HepG2 (cell line): Measurements from ENCODE around the gene EWSR1. TPM values are rescaled to one million over a fixed set of nuclear protein-coding genes. Genes with fewer than 3 reads are reported as not detected.

Experiments
- ADNP ChIP-seq: sonication (generic); formaldehyde crosslinking; IDR thresholded peaks from 2 replicates; pipeline ENCODE4 v1.4.0; 2020; ENCODE audit warnings: missing genetic modification reagents
- ARID3A ChIP-seq: IDR thresholded peaks from 2 replicates; pipeline ENCODE4 v1.6.1; 2012; ENCODE audit warnings: low read depth, low read length, improper control_type of control experiment
- ARNT2 ChIP-seq: sonication (generic); formaldehyde crosslinking; IDR thresholded peaks from 2 replicates; pipeline ENCODE4 v1.8.0; 2022; ENCODE audit warnings: mild to moderate bottlenecking, low read depth, missing genetic modification reagents, moderate library complexity
- GATAD2A ChIP-seq: IDR thresholded peaks from 2 replicates; pipeline ENCODE4 v1.6.1; 2016
- HCFC1 ChIP-seq: fragments of 150-350 bp; IDR thresholded peaks from 2 replicates; pipeline ENCODE4 v1.6.1; 2014; ENCODE audit warnings: low read depth, low read length
- IKZF4 ChIP-seq: sonication (generic); formaldehyde crosslinking; IDR thresholded peaks from 2 replicates; pipeline ENCODE4 v1.5.1; 2020; ENCODE audit warnings: borderline replicate concordance, mild to moderate bottlenecking, low read depth, missing genetic modification reagents; ENCODE audit errors: not compliant biosample characterization
- IRF1 ChIP-seq: sonication (generic); formaldehyde crosslinking; IDR thresholded peaks from 2 replicates; pipeline ENCODE4 v1.4.0; 2020; ENCODE audit warnings: low read depth, mild to moderate bottlenecking, missing genetic modification reagents
- JUN ChIP-seq: sonication (generic); formaldehyde crosslinking; IDR thresholded peaks from 2 replicates; pipeline ENCODE4 v1.4.0; 2020; ENCODE audit warnings: mild to moderate bottlenecking, missing genetic modification reagents
- KLF16 ChIP-seq, 2 experiments: sonication (generic) in 1 of 2; formaldehyde crosslinking in 1 of 2; IDR thresholded peaks; 2 replicates each; pipeline versions ENCODE4 v1.6.1 to v1.8.0; 2016 to 2023; ENCODE audit warnings: missing genetic modification reagents in 2 of 2, missing compliant biosample characterization in 1 of 2
- MIXL1 ChIP-seq: IDR thresholded peaks from 2 replicates; pipeline ENCODE4 v1.6.1; 2016
- MXI1 ChIP-seq: IDR thresholded peaks from 3 replicates; pipeline ENCODE4 v1.6.1; 2012; ENCODE audit warnings: low read depth, low read length, inconsistent platforms, borderline replicate concordance
- PBX2 ChIP-seq: IDR thresholded peaks from 2 replicates; pipeline ENCODE4 v1.6.1; 2016; ENCODE audit warnings: control low read depth
- PREB ChIP-seq: sonication (generic); formaldehyde crosslinking; IDR thresholded peaks from 2 replicates; pipeline ENCODE4 v1.4.0; 2020; ENCODE audit warnings: missing genetic modification reagents
- RAD51 ChIP-seq: fragments of 450-650 bp; IDR thresholded peaks from 2 replicates; pipeline ENCODE4 v1.6.1; 2016; ENCODE audit warnings: borderline replicate concordance
- SP140L ChIP-seq: sonication (generic); formaldehyde crosslinking; IDR thresholded peaks from 2 replicates; pipeline ENCODE4 v1.4.0; 2020; ENCODE audit warnings: missing genetic modification reagents, borderline replicate concordance
- TFDP2 ChIP-seq: sonication (generic); formaldehyde crosslinking; IDR thresholded peaks from 2 replicates; pipeline ENCODE4 v1.4.0; 2020; ENCODE audit warnings: missing genetic modification reagents
- TRAFD1 ChIP-seq: sonication (generic); formaldehyde crosslinking; IDR thresholded peaks from 2 replicates; pipeline ENCODE4 v1.5.1; 2020; ENCODE audit warnings: missing genetic modification reagents, mild to moderate bottlenecking, borderline replicate concordance
- TRIM24 ChIP-seq: sonication (generic); formaldehyde crosslinking; IDR thresholded peaks from 2 replicates; pipeline ENCODE4 v1.8.0; 2022; ENCODE audit warnings: mild to moderate bottlenecking, missing genetic modification reagents
- XRCC5 ChIP-seq: fragments of 200-400 bp; formaldehyde crosslinking; optimal IDR thresholded peaks from 2 replicates; pipeline ENCODE3; 2017; ENCODE audit warnings: mild to moderate bottlenecking, low read length
- ZBTB7B ChIP-seq: sonication (generic); formaldehyde crosslinking; IDR thresholded peaks from 2 replicates; pipeline ENCODE4 v1.4.0; 2020; ENCODE audit warnings: missing genetic modification reagents
- ZNF17 ChIP-seq: sonication (generic); formaldehyde crosslinking; IDR thresholded peaks from 2 replicates; pipeline ENCODE4 v1.5.0; 2020; ENCODE audit warnings: mild to moderate bottlenecking, missing genetic modification reagents
- ZNF547 ChIP-seq: sonication (generic); formaldehyde crosslinking; IDR thresholded peaks from 2 replicates; pipeline ENCODE4 v1.5.1; 2020; ENCODE audit warnings: mild to moderate bottlenecking, missing genetic modification reagents
- ZNF607 ChIP-seq: sonication (generic); formaldehyde crosslinking; IDR thresholded peaks from 2 replicates; pipeline ENCODE4 v1.5.1; 2020; ENCODE audit warnings: missing genetic modification reagents, mild to moderate bottlenecking, borderline replicate concordance
- polyA plus RNA-seq, 8 experiments: library from polyadenylated mRNA; depleted of rRNA in 3 of 8; stranded (reverse) in 7 of 8; unstranded in 1 of 8; fragments of >200 nt; fragmentation: Illumina TruSeq in 4 of 8; extraction: Trizol in 4 of 8; gene quantifications; 2 replicates each; pipeline versions ENCODE4 v1.2.1 to v1.2.3, GENCODE V29; 2011 to 2016; ENCODE audit warnings: low read depth in 4 of 8, missing spikeins in 1 of 8, mixed read lengths in 1 of 8; ENCODE audit not compliant: insufficient read depth in 1 of 8
- total RNA-seq, 5 experiments: library from RNA; depleted of rRNA; stranded (reverse); fragments of >200 nt; fragmentation: Illumina TruSeq; extraction: Trizol; gene quantifications; 2 replicates each; pipeline ENCODE4 v1.2.3, GENCODE V29; 2016; ENCODE audit warnings: low read depth in 1 of 5

Gene EWSR1
- total and polyA plus RNA-seq, 2 of the 13 experiments (the other 11 are each of a cell fraction or from before 2014, with no cell fraction given) = 211 to 326 TPM

GRCh38 chr22:29267858-29268510 is at the start of gene EWSR1, which contains the start of gene RHBDD3 (continued):
- TF ChIP-seq ZBTB7B (CRISPR knock-in tag) (0 out of 2 replicates have a peak, but pooled peaks have one; percentile 16), ARID3A (no peak; the same call in 1 of the 2 replicates), ADNP (no peak; the same call in 1 of the 2 replicates), KLF16 (CRISPR knock-in tag; IDR thresholded peaks at IDR 0.05) (peak in 1 of 2 experiments; percentile 36; a peak in 2 of 4 replicates), ARNT2 (peak; percentile 20; the same call in 1 of the 2 replicates), ZNF17 (CRISPR knock-in tag) (no peak), XRCC5 (peak; percentile 88), SP140L (CRISPR knock-in tag) (no peak), MIXL1 (CRISPR knock-in tag) (peak; percentile 5; the same call in 1 of the 2 replicates), GATAD2A (peak; percentile 68), PBX2 (CRISPR knock-in tag) (no peak), ZNF547 (no peak; the same call in 1 of the 2 replicates), ZNF607 (CRISPR knock-in tag) (no peak; the same call in 1 of the 2 replicates), PREB (CRISPR knock-in tag) (no peak), IRF1 (CRISPR knock-in tag) (no peak), HCFC1 (no peak; the same call in 1 of the 2 replicates), TFDP2 (CRISPR knock-in tag) (peak; percentile 42; the same call in 1 of the 2 replicates), IKZF4 (peak; percentile 1), TRAFD1 (CRISPR knock-in tag) (no peak), TRIM24 (CRISPR knock-in tag) (no peak), JUN (0 out of 2 replicates have a peak, but pooled peaks have one; percentile 13), MXI1 (peak; percentile 68; the same call in 2 of the 3 replicates), RAD51 (no peak)
